Endothelial cell of umbilical vein (primary cell): Measurements from ENCODE around the gene NMRAL1.

Source experiments
- EZH2 ChIP-seq: IDR thresholded peaks from 2 replicates; pipeline ENCODE4 v1.6.1; 2012; ENCODE audit warnings: borderline replicate concordance, low read depth, mild to moderate bottlenecking, moderate library complexity, low read length, inconsistent platforms; ENCODE audit not compliant: severe bottlenecking
- FOS ChIP-seq: IDR thresholded peaks from 2 replicates; pipeline ENCODE4 v1.6.1; 2011; ENCODE audit warnings: mild to moderate bottlenecking, low read length, moderate library complexity, borderline replicate concordance; ENCODE audit not compliant: insufficient read depth
- JUN ChIP-seq: IDR thresholded peaks from 2 replicates; pipeline ENCODE4 v1.6.1; 2011; ENCODE audit warnings: borderline replicate concordance, low read depth; ENCODE audit not compliant: insufficient read length, insufficient read depth
- POLR2A ChIP-seq: IDR thresholded peaks from 2 replicates; pipeline ENCODE4 v1.6.1; 2012; ENCODE audit warnings: low read depth, mild to moderate bottlenecking, control low read depth, low read length
- POLR2AphosphoS5 ChIP-seq: IDR thresholded peaks from 2 replicates; pipeline ENCODE4 v1.6.1; 2012; ENCODE audit warnings: low read depth, mild to moderate bottlenecking, control low read depth, low read length, moderate library complexity; ENCODE audit not compliant: insufficient read depth
- TF ChIP-seq, protein P1 (sequence below), 2 donors: IDR thresholded peaks; 1 replicate in 1 of 2; 2 replicates in 1 of 2; pipeline ENCODE4 v1.5.1; 2011; ENCODE audit warnings: low read length in 2 of 2, mild to moderate bottlenecking in 2 of 2, moderate library complexity in 2 of 2, control low read depth in 1 of 2, inconsistent platforms in 1 of 2, low read depth in 1 of 2; ENCODE audit not compliant: insufficient read depth in 1 of 2; ENCODE audit errors: extremely low read depth in 1 of 2

GRCh38 chr16:4426722-4427372 is 47.6 kb downstream of the NMRAL1 start:
- TF ChIP-seq JUN (no peak), POLR2AphosphoS5 (no peak), EZH2 (no peak), POLR2A (no peak), FOS (no peak)
- TF ChIP-seq, protein P1, sequence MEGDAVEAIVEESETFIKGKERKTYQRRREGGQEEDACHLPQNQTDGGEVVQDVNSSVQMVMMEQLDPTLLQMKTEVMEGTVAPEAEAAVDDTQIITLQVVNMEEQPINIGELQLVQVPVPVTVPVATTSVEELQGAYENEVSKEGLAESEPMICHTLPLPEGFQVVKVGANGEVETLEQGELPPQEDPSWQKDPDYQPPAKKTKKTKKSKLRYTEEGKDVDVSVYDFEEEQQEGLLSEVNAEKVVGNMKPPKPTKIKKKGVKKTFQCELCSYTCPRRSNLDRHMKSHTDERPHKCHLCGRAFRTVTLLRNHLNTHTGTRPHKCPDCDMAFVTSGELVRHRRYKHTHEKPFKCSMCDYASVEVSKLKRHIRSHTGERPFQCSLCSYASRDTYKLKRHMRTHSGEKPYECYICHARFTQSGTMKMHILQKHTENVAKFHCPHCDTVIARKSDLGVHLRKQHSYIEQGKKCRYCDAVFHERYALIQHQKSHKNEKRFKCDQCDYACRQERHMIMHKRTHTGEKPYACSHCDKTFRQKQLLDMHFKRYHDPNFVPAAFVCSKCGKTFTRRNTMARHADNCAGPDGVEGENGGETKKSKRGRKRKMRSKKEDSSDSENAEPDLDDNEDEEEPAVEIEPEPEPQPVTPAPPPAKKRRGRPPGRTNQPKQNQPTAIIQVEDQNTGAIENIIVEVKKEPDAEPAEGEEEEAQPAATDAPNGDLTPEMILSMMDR (IDR thresholded peaks at IDR 0.05; ENCODE audit: extremely low read depth in 1 of 2, insufficient read depth in 1 of 2, low read depth in 1 of 2, low read length in 2 of 2) = no peak
